Measurements from ENCODE around the gene USP24.

GRCh38 chr1:55262822-55263221, 47.7 kb upstream of the USP24 start:
- TF ChIP-seq POLR2A (IDR thresholded peaks at IDR 0.05) (no peak), CTCF (IDR thresholded peaks at IDR 0.05) (no peak)
